HG03196 (cell line): ENCODE results near the gene SCNN1A.

ENCODE experiments used
- ATAC-seq: cut with Tn5 transposase; IDR thresholded peaks from one replicate; pipeline ENCODE4 v1.9.1; 2021; ENCODE audit not compliant: unreplicated experiment

SCNN1A gene

GRCh38 chr12:6297170-6297569, 78.2 kb downstream of the SCNN1A start:
- ATAC-seq: no peak
